Measurements from ENCODE around the gene L3MBTL4. TPM values are rescaled to one million over a fixed set of nuclear protein-coding genes. Genes with fewer than 3 reads are reported as not detected.

The L3MBTL4 gene
- total RNA-seq, 1 donor = 0.36 TPM

DNA sequence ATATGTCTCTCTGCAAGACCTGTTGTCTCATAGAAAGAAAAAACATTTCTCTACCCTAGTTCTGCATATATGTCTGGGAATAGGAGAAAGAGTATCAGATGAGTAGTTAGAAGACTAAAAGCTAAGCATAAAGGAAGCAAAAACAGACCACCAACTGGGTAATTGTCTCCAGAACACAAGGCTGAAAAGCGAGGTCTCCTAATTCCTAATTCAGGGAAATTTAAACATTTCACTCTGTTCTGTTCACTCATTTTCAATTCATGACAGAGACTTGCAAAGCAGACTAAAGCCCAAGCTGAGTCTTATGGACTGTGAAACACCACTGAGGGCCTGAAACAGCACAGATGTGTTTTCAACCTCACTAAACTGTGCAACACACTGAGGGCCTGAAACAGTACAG, 294.9 kb downstream of the L3MBTL4 start:
- Histone ChIP-seq H3K4me3 (ENCODE audit: insufficient read depth, low read length) (no peak overlapping the region), H4K20me1 (ENCODE audit: insufficient read depth, low read length) (no peaks in the 10 kb centered on the region), H3K27ac (ENCODE audit: low read depth, low read length) (no peak overlapping the region), H3K9me3 (ENCODE audit: low read depth, low read length) (no peaks in the 10 kb centered on the region), H2AFZ (ENCODE audit: low read length) (no peak overlapping the region), H3K4me2 (ENCODE audit: insufficient read depth, low read length) (no peak overlapping the region), H3K4me1 (ENCODE audit: insufficient read depth, low read length) (no peaks in the 10 kb centered on the region), H3K79me2 (ENCODE audit: insufficient read depth, low read length) (no peaks in the 10 kb centered on the region), H3K36me3 (ENCODE audit: insufficient read depth, low read length) (no peaks in the 10 kb centered on the region), H3K27me3 (ENCODE audit: insufficient read depth, low read length) (no peaks in the 10 kb centered on the region)
- no peak for DNase-seq (ENCODE audit: insufficient read length, low spot score, missing footprints)
- TF ChIP-seq, protein P1, sequence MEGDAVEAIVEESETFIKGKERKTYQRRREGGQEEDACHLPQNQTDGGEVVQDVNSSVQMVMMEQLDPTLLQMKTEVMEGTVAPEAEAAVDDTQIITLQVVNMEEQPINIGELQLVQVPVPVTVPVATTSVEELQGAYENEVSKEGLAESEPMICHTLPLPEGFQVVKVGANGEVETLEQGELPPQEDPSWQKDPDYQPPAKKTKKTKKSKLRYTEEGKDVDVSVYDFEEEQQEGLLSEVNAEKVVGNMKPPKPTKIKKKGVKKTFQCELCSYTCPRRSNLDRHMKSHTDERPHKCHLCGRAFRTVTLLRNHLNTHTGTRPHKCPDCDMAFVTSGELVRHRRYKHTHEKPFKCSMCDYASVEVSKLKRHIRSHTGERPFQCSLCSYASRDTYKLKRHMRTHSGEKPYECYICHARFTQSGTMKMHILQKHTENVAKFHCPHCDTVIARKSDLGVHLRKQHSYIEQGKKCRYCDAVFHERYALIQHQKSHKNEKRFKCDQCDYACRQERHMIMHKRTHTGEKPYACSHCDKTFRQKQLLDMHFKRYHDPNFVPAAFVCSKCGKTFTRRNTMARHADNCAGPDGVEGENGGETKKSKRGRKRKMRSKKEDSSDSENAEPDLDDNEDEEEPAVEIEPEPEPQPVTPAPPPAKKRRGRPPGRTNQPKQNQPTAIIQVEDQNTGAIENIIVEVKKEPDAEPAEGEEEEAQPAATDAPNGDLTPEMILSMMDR (IDR thresholded peaks at IDR 0.05; ENCODE audit: extremely low read depth, low read depth, low read length) = no peak

DNA sequence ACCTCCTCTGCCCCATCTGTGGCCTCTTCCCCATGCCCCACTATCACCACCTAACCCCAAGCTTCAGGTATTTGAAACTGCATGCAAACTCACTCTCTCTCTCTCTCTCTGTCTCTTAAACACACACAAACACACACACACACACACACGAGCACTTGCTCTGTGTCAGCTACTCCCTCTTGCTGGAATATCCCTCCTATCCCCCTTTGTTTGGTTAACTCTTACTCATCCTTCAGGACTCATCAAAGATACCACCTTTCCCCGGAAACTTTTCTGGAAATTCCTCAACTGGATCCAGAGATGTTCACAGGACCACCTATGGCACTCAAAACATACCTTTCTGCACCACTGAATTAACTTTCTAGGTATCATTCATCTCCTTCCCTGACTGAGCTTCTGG, 296.6 kb downstream of the L3MBTL4 start:
- DNase-seq (ENCODE audit: insufficient read length, low spot score, missing footprints) = no peak
- Histone ChIP-seq H4K20me1 (ENCODE audit: insufficient read depth, low read length) (no peaks in the 10 kb centered on the region), H3K36me3 (ENCODE audit: insufficient read depth, low read length) (no peaks in the 10 kb centered on the region), H3K9me3 (ENCODE audit: low read depth, low read length) (no peaks in the 10 kb centered on the region), H3K4me3 (ENCODE audit: insufficient read depth, low read length) (no peak overlapping the region), H3K4me1 (ENCODE audit: insufficient read depth, low read length) (no peaks in the 10 kb centered on the region), H2AFZ (ENCODE audit: low read length) (no peak overlapping the region), H3K27ac (ENCODE audit: low read depth, low read length) (no peak overlapping the region), H3K27me3 (ENCODE audit: insufficient read depth, low read length) (no peaks in the 10 kb centered on the region), H3K4me2 (ENCODE audit: insufficient read depth, low read length) (no peak overlapping the region), H3K79me2 (ENCODE audit: insufficient read depth, low read length) (no peaks in the 10 kb centered on the region)
- TF ChIP-seq, protein P1 (IDR thresholded peaks at IDR 0.05; ENCODE audit: extremely low read depth, low read depth, low read length) = no peak

DNA sequence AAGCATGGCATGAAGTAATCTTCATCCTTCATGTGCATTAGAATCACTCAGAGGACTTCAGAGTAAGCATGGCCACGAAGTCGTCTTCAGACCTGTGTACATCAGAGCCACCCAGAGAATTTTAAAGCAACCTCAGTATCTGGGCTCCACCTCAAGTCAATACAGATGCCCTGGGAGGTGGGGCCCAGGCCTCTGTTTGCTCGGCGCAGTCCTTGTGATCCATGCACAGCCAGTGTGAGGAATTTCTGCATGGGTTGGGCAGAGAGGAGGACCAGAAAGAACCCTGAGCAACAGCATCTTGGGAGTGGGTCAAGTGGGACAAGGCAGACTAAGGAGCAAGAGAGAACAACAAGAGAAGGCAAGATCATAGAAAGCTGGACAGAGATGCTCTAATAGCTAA, 299.0 kb downstream of the L3MBTL4 start:
- TF ChIP-seq, protein P1 (IDR thresholded peaks at IDR 0.05; ENCODE audit: extremely low read depth, low read depth, low read length) = no peak
- Histone ChIP-seq H3K79me2 (ENCODE audit: insufficient read depth, low read length) (no peaks in the 10 kb centered on the region), H4K20me1 (ENCODE audit: insufficient read depth, low read length) (no peaks in the 10 kb centered on the region), H3K27me3 (ENCODE audit: insufficient read depth, low read length) (no peaks in the 10 kb centered on the region), H3K4me1 (ENCODE audit: insufficient read depth, low read length) (no peaks in the 10 kb centered on the region), H3K36me3 (ENCODE audit: insufficient read depth, low read length) (no peaks in the 10 kb centered on the region), H3K9me3 (ENCODE audit: low read depth, low read length) (no peaks in the 10 kb centered on the region), H3K4me2 (ENCODE audit: insufficient read depth, low read length) (no peak overlapping the region), H2AFZ (ENCODE audit: low read length) (no peak overlapping the region), H3K4me3 (ENCODE audit: insufficient read depth, low read length) (no peak overlapping the region), H3K27ac (ENCODE audit: low read depth, low read length) (no peak overlapping the region)
- DNase-seq (ENCODE audit: insufficient read length, low spot score, missing footprints) = no peak

DNA sequence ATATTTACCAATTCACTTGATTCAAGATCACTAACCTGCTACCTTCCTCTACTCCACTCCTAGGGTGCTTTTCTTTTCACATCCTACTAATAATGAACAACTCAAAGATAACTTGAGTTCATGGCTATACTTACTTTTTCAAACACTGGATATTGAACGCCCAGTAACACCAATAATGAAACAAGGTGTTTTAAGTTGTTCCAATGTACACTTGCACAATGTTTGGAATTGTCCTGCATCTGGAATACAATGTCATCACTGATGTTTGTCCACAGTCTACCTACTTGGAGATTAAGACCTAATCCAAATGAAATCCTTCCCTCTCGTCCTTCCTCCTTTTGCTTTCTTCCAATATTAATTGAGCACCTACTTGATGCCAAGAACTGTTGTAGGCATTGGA, 301.1 kb downstream of the L3MBTL4 start:
- no peaks in the 10 kb centered on the region for H3K27me3 ChIP-seq (ENCODE audit: insufficient read depth, low read length)
- no peaks in the 10 kb centered on the region for H4K20me1 ChIP-seq (ENCODE audit: insufficient read depth, low read length)
- no peak overlapping the region for H3K4me2 ChIP-seq (ENCODE audit: insufficient read depth, low read length)
- H2AFZ ChIP-seq (ENCODE audit: low read length) = no peak overlapping the region
- no peaks in the 10 kb centered on the region for H3K4me1 ChIP-seq (ENCODE audit: insufficient read depth, low read length)
- H3K79me2 ChIP-seq (ENCODE audit: insufficient read depth, low read length) = no peaks in the 10 kb centered on the region
- no peak for DNase-seq (ENCODE audit: insufficient read length, low spot score, missing footprints)
- H3K4me3 ChIP-seq (ENCODE audit: insufficient read depth, low read length) = no peak overlapping the region
- H3K27ac ChIP-seq (ENCODE audit: low read depth, low read length) = no peak overlapping the region
- no peaks in the 10 kb centered on the region for H3K9me3 ChIP-seq (ENCODE audit: low read depth, low read length)
- TF ChIP-seq, protein P1 (IDR thresholded peaks at IDR 0.05; ENCODE audit: extremely low read depth, low read depth, low read length) = no peak
- H3K36me3 ChIP-seq (ENCODE audit: insufficient read depth, low read length) = no peaks in the 10 kb centered on the region

Measured in osteoblast (primary cell).